ENCODE results near the gene DTHD1. TPM values are rescaled to one million over a fixed set of nuclear protein-coding genes. Genes with fewer than 3 reads are reported as not detected.

Gene DTHD1
- total RNA-seq, 2 donors from 2014 or later: 0.74 to 0.99 TPM

DNA sequence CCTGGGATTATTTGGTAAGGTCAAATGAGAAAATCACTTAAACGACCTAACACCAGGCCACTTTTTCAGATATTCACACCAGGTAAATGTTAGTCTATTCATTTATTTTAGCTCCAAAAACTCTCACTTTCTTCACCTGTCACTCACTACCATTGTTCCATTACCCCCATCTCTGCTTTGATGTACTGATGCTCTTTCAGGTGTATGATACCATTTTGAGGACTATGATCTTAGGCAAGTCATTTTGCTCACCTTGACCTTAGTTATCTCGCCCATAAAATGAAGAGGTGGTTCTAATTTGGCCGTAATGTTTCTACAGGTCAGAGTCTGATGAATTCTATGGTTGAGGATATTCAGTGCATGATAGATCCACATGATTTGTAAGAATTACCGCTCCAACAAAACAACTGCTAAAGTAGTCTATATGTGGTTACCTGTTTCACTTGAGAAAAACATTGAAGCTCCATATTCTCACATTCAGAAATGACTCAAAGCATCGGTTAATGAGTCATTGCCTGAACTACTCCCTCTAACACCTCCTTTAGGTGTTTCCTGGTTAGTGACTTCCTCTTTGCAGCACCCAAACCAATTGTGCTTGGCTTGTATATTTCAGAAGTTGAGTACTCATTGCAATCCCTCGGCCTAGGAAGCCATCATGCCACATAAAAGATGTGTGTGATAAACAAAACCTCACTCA lies 4.5 kb downstream of the DTHD1 start:
- ATAC-seq (replicated peaks): peak; percentile 93
- Mint-ChIP-seq H3K27me3 (no peaks in the 10 kb centered on the region), H3K4me1 (peaks cover 25% of the 10 kb centered on the region), H3K4me3 (peak overlapping the region; percentile 68), H3K36me3 (ENCODE audit: low read depth) (peaks cover 6% of the 10 kb centered on the region), H3K9me3 (no peaks in the 10 kb centered on the region), H3K27ac (peak overlapping the region; percentile 92)

DNA sequence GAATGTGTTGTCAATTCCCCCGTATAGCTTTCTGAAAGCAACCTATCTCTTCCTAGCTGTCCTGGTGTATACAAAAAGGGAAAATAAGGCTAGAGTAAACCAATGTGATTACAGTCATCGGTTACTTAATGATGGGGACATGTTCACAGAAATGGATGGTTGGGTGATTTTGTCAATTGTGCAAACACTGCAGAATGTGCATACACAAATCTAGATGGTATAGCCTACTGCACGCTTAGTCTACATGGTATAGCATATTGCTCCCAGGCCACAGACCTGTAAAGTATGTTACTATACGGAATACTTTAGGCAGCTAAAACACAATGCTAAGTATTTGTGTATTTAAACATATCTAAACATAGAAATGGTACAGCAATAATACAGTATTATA lies 5.1 kb downstream of the DTHD1 start:
- Mint-ChIP-seq H3K27me3 (no peaks in the 10 kb centered on the region), H3K9me3 (no peaks in the 10 kb centered on the region), H3K27ac (peak overlapping the region; percentile 92), H3K4me1 (peaks cover 22% of the 10 kb centered on the region), H3K36me3 (ENCODE audit: low read depth) (peaks cover 6% of the 10 kb centered on the region), H3K4me3 (peak overlapping the region; percentile 68)
- no peak for ATAC-seq (replicated peaks)

DNA sequence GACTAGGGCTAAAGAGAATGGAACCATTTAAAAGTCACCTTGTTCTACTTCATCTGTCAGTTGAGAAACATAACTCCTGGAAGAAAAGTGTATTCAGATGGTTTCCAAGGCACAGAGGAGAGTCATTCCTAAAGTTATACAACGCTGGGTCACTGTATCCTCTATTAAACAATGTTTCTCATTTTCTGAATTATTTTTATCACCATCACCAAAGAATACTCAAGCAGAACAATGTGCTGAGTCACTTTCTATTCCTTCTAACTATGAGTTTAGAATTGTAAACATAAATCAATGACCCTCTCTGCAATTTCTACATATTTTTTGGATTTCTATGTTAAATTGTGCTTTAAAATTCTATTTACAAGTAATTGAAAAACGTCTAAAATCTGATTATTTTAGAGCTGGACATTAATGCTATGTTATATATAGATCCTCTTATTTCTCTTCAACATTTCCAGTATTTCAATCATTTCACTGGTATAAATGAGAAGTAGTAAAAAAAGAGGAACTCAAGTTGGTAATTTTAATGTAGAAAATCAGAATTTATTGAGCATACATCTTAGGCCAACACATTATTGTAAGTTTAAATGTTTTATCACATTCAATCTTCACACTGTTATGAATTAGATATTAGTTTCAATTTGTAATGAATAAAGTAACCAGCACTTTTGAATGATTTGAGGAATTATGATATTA lies 7.5 kb downstream of the DTHD1 start:
- Mint-ChIP-seq H3K27me3 (no peaks in the 10 kb centered on the region), H3K4me1 (peaks cover 19% of the 10 kb centered on the region), H3K9me3 (no peaks in the 10 kb centered on the region), H3K4me3 (no peak overlapping the region), H3K36me3 (ENCODE audit: low read depth) (peaks cover 6% of the 10 kb centered on the region), H3K27ac (no peak overlapping the region)
- no peak for ATAC-seq (replicated peaks)

DNA sequence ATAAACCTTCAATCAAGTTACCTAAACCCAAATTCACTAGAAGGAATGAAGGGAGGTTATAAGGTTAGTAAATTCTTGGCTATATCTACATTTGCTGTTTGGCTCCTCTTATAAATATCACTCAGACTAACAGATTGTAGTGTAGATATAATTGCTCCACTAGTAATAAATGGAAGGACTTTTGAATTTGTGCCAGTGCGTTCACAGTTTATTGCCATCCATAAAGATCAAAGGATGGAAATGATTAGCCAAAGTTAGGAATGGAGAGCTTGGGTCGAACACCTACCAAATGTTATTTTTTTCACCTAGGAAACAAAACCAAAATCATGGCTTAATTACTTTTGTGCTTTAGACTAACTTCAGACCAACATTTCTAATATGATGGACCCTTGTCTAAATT lies 9.2 kb downstream of the DTHD1 start:
- Mint-ChIP-seq H3K27me3 (no peaks in the 10 kb centered on the region), H3K27ac (no peak overlapping the region), H3K36me3 (ENCODE audit: low read depth) (peaks cover 5% of the 10 kb centered on the region), H3K9me3 (no peaks in the 10 kb centered on the region), H3K4me1 (peaks cover 14% of the 10 kb centered on the region), H3K4me3 (no peak overlapping the region)
- no peak for ATAC-seq (replicated peaks)

DNA sequence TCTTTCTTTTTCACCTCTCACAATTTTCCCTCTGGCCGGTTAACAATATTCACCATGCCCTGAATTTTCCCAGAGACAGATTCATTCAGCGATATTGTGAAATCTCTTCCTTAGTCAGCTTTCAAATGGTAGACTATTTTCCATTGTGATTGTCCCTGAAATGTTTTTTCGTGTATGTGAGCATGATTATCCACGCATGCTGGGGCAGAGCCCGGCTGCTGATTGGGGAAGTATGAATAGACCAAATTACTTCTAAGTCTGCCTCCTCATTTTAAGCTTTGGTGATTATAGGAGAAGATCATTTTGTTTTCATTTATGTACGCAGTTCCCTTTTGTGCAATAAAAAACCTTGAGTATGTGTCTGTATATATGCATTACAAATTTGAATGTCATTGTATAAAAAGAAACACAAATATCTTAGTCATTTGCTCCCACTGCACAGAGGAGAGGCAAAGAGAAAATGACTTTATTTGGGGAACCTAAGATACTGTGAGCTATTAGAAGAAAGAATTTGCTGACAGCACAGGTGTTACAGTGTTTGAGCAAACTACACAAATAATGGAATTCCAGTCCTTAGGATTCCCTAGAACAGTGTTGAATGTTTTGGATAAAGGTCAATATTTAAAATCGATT lies 11.3 kb downstream of the DTHD1 start:
- Mint-ChIP-seq H3K27ac (no peak overlapping the region), H3K27me3 (no peaks in the 10 kb centered on the region), H3K36me3 (ENCODE audit: low read depth) (no peaks in the 10 kb centered on the region), H3K9me3 (no peaks in the 10 kb centered on the region), H3K4me1 (peaks cover 2% of the 10 kb centered on the region), H3K4me3 (no peak overlapping the region)
- no peak for ATAC-seq (replicated peaks)

DNA sequence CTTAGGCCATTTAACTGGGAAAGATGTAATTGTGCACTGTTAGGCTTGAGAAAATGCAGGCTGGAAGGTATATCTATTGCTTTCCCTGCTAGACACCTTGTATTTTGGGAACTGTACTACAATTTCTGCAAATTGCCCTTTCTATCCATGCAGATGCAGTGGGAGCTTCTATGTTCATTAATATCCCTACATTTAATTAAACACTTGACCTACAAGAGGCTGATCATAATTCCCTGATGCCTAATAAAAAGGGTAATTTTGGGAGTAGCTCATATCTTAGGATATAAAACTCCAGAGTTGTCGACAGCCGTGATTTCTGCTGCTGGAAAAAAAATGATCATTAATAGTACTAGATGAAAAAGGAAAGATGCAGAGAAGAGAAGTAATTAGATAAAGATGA lies 19.7 kb downstream of the DTHD1 start:
- Mint-ChIP-seq H3K4me1 (peaks cover 4% of the 10 kb centered on the region), H3K4me3 (no peak overlapping the region)

DNA sequence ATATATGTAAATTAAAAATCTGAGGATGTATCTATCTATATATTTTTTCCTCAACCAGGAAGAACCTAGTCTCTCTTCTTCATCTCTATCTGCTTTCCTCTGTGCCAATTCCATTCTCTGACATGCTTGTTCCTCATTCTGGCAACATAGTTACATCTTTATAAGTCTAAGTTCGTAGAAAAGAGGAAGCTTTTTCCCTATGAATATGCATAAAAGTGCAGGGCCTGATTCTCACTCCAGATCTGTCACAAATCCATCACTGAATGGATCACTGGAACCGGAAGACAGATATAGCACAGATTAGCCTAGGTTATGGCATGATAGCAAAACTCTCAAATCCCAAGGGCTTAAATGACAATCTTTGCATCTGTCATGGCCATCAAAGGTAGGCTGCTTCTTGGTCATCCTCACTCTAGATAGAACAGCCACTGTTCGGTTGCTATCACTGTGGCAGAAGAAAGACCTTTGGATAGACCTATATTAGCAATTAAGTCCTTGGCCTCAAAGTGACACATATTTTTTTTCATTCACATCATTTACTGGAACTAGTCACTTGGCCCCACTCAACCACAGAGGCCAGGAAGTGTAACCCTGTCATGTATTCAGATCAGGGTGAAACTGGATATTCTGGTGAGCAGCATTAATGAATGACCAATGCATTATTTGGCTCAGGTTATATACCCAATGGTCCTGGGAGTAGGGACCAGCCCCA lies 22.2 kb downstream of the DTHD1 start:
- Mint-ChIP-seq H3K27ac (peak overlapping the region; percentile 79), H3K4me3 (no peak overlapping the region)

More for the DNA sequence above, 19.7 kb downstream of the DTHD1 start:
- H3K9me3 Mint-ChIP-seq: no peaks in the 10 kb centered on the region
- H3K27ac Mint-ChIP-seq: no peak overlapping the region
- ATAC-seq (replicated peaks): no peak
- no peaks in the 10 kb centered on the region for H3K36me3 Mint-ChIP-seq (ENCODE audit: low read depth)
- no peaks in the 10 kb centered on the region for H3K27me3 Mint-ChIP-seq

DNA sequence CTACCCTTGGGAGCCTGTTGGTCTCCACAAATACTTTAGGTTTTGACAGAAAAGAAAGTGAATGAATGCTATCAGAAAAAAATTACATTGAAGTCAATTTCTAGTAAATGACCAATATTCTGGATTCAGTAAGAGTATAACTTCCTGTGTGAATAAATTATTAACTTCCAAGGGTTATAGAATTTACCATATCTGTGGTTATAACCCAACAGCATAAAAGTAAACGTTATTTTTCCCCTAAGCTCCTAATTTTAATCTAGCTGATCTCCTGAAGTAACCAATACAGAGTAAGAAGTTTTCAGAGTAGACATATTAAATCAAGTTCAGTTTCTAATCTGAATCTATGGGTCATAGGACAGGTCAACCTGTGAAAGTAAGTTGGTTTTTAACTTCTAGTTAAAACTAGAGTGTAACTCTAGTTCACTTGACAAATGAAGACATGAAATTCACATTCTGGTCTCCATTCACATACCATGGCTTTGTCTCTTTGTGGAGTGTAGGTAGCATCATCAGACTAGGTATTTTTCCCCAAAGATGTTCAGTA lies 22.8 kb downstream of the DTHD1 start:
- peaks cover 4% of the 10 kb centered on the region for H3K4me1 Mint-ChIP-seq
- no peaks in the 10 kb centered on the region for H3K36me3 Mint-ChIP-seq (ENCODE audit: low read depth)
- H3K27ac Mint-ChIP-seq: peak overlapping the region; percentile 79
- H3K27me3 Mint-ChIP-seq: no peaks in the 10 kb centered on the region
- ATAC-seq (replicated peaks): peak; percentile 55
- peak overlapping the region; percentile 29 for H3K4me3 Mint-ChIP-seq
- H3K9me3 Mint-ChIP-seq: no peaks in the 10 kb centered on the region

More for the DNA sequence above, 22.2 kb downstream of the DTHD1 start:
- H3K36me3 Mint-ChIP-seq (ENCODE audit: low read depth): no peaks in the 10 kb centered on the region
- peak; percentile 86 for ATAC-seq (replicated peaks)
- H3K9me3 Mint-ChIP-seq: no peaks in the 10 kb centered on the region
- no peaks in the 10 kb centered on the region for H3K27me3 Mint-ChIP-seq
- peaks cover 4% of the 10 kb centered on the region for H3K4me1 Mint-ChIP-seq

DNA sequence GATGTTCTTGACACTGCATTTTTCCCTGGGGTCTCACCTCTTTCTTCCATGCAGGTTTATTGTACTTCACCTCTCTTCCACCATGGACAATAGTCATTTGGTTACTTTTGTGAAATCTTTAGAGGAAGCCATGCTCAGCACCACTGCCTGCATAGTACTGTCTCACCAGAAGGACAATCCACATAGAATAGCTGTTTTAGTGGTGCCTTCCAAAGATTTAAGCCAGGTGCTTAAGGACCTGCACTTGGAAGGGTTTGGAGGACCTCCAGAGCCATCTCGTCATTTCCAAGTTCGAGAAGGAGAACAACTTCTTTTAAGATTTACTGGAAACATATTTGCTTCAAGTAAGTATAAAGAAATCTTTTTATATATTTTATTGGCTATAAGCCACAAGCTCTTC lies 26.7 kb downstream of the DTHD1 start:
- Mint-ChIP-seq H3K27me3 (no peaks in the 10 kb centered on the region), H3K9me3 (peaks cover 3% of the 10 kb centered on the region), H3K36me3 (ENCODE audit: low read depth) (no peaks in the 10 kb centered on the region), H3K4me3 (no peak overlapping the region), H3K4me1 (peaks cover 18% of the 10 kb centered on the region), H3K27ac (no peak overlapping the region)
- ATAC-seq (replicated peaks): no peak

DNA sequence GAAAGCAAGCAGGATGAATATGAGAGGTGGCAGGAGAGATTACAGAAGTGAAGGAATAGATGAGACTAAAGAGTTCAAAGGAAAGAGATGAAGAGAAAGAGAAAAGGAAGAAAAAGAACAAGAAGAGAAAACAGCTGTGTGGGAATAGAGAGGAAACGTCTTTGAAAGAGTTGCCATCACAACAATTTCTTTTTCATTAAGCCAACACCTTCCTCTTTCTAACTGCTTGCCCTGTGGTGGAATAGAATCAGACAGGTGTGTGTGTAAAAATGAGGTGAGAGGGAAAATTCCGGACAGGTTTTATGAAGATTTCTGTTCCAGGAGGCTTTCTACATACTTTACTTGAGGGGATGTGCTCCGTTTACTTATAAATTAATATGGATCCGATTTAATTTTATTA lies 28.8 kb downstream of the DTHD1 start:
- Mint-ChIP-seq H3K36me3 (ENCODE audit: low read depth) (no peaks in the 10 kb centered on the region), H3K4me1 (peaks cover 13% of the 10 kb centered on the region), H3K9me3 (peaks cover 3% of the 10 kb centered on the region), H3K4me3 (peak overlapping the region; percentile 1), H3K27ac (no peak overlapping the region), H3K27me3 (no peaks in the 10 kb centered on the region)
- no peak for ATAC-seq (replicated peaks)

DNA sequence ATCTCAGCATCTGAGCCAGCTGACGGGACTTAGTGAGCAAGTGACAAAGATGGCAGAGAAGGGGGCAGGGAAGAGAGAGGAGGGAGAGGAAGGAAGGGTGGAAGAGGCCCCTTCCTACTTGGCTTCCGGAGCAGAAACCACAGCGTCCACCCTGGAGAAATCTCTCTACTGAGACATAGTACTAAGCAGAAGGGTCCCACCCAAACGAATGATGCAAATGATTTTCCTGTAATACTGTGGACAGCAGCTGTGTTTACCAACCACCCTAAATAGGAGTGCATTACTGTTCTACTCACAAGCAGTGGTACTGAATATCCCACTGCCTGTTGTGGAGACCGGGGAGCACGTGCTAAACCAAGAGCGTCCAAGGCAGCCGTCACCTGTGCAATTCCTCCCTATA lies 29.4 kb downstream of the DTHD1 start:
- no peaks in the 10 kb centered on the region for H3K27me3 Mint-ChIP-seq
- no peaks in the 10 kb centered on the region for H3K36me3 Mint-ChIP-seq (ENCODE audit: low read depth)
- peak overlapping the region; percentile 1 for H3K4me3 Mint-ChIP-seq
- H3K27ac Mint-ChIP-seq: peak overlapping the region; percentile 14
- peaks cover 3% of the 10 kb centered on the region for H3K9me3 Mint-ChIP-seq
- peak; percentile 57 for ATAC-seq (replicated peaks)
- H3K4me1 Mint-ChIP-seq: peaks cover 13% of the 10 kb centered on the region

DNA sequence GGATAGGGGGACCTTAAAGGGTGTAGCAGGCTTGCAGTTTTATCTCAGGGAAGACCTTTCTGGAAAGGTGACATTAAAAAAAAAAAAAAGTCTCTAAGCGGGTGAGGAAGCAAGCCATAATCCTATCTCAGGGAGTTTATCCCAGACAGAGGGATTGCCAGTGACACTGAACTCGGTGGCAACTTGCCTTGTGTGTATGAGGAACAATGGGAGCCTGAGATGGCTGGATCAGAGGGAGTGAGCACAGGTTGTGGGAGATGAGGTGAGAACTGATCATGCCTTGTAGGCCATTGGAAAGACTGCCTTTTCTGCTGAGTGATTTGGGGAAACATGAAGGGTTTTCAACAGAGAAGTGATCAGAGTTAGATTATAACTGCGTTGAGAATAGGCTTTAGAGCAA lies 31.1 kb downstream of the DTHD1 start:
- Mint-ChIP-seq H3K27me3 (no peaks in the 10 kb centered on the region), H3K27ac (peak overlapping the region; percentile 28)

DNA sequence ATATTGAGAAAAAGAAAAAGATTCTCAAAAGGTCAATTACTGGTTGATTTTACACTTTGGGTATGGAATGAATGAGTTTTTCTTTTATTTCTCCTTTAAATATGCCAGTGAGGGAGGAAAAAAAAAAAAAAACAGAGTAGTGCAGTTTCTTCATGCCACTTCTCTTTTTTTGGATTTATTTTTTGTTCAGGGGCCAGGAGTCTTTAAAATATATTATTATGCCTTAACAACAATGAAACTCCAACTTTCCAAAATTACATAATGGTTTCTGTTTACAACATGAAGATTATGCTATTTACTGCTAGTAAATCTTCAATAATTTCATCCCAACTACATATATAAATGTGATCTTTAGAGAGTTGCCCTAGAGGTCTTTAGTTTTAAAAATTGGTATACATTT lies 31.9 kb downstream of the DTHD1 start:
- H3K9me3 Mint-ChIP-seq: peaks cover 3% of the 10 kb centered on the region
- peaks cover 18% of the 10 kb centered on the region for H3K4me1 Mint-ChIP-seq

More for the DNA sequence above, 31.1 kb downstream of the DTHD1 start:
- peaks cover 3% of the 10 kb centered on the region for H3K9me3 Mint-ChIP-seq
- no peaks in the 10 kb centered on the region for H3K36me3 Mint-ChIP-seq (ENCODE audit: low read depth)
- H3K4me1 Mint-ChIP-seq: peaks cover 14% of the 10 kb centered on the region
- no peak overlapping the region for H3K4me3 Mint-ChIP-seq
- no peak for ATAC-seq (replicated peaks)

DNA sequence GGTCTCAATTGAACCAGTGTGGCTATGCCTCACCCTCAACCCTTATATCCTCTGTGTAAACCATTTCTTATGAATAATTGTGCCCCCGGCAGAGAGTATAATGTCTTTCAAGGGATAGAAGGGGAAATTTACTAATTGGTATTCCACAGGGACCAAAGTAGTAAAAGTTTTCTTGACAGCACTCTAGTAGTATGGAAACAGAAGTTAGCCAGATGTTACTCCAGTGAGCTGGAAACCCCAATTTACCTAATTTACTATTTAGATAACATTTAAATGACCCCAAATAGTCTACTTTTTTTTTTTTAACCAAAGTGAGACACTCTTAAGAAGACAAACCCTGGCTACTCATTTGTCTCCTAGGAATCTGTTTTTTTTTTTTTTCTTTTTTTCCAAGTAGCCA lies 32.3 kb downstream of the DTHD1 start:
- no peak for ATAC-seq (replicated peaks)
- peaks cover 18% of the 10 kb centered on the region for H3K4me1 Mint-ChIP-seq
- H3K9me3 Mint-ChIP-seq: peaks cover 3% of the 10 kb centered on the region
- H3K27ac Mint-ChIP-seq: no peak overlapping the region
- no peak overlapping the region for H3K4me3 Mint-ChIP-seq
- H3K36me3 Mint-ChIP-seq (ENCODE audit: low read depth): no peaks in the 10 kb centered on the region
- no peaks in the 10 kb centered on the region for H3K27me3 Mint-ChIP-seq

More for the DNA sequence above, 31.9 kb downstream of the DTHD1 start:
- no peak for ATAC-seq (replicated peaks)
- Mint-ChIP-seq H3K27ac (no peak overlapping the region), H3K27me3 (no peaks in the 10 kb centered on the region), H3K4me3 (no peak overlapping the region), H3K36me3 (ENCODE audit: low read depth) (no peaks in the 10 kb centered on the region)

Data from activated T-helper 17 cell treated with anti-CD3 and anti-CD28 coated beads, Interleukin-2, amount 50 U/mL, for 72 hours (primary cell).